ENCODE results near the gene E2F4.

The E2F4 gene

GRCh38 chr16:67173808-67174705 is 17.9 kb upstream of the E2F4 start:
- peak; percentile 13 to 48 for DNase-seq (ENCODE audit: extremely low read depth in 1 of 2, low read depth in 1 of 2)

GRCh38 chr16:67174706-67175231 is 17.2 kb upstream of the E2F4 start:
- DNase-seq (ENCODE audit: extremely low read depth in 1 of 2, low read depth in 1 of 2) = no peak

GRCh38 chr16:67176662-67177061 is 15.3 kb upstream of the E2F4 start:
- DNase-seq (ENCODE audit: extremely low read depth in 1 of 2, low read depth in 1 of 2) = no peak

GRCh38 chr16:67177743-67178699 is 13.9 kb upstream of the E2F4 start:
- DNase-seq (ENCODE audit: extremely low read depth in 1 of 2, low read depth in 1 of 2) = no peak

- no peak for DNase-seq (ENCODE audit: extremely low read depth in 1 of 2, low read depth in 1 of 2)
These were observed 12.4 kb upstream of the E2F4 start for GRCh38 chr16:67179421-67180080.

GRCh38 chr16:67180166-67180565 is 11.8 kb upstream of the E2F4 start:
- DNase-seq (ENCODE audit: extremely low read depth in 1 of 2, low read depth in 1 of 2) = no peak

GRCh38 chr16:67181346-67181745 is 10.6 kb upstream of the E2F4 start:
- DNase-seq (ENCODE audit: extremely low read depth in 1 of 2, low read depth in 1 of 2) = no peak

GRCh38 chr16:67182288-67182687 is 9.7 kb upstream of the E2F4 start:
- DNase-seq (ENCODE audit: extremely low read depth in 1 of 2, low read depth in 1 of 2) = no peak

- DNase-seq (ENCODE audit: extremely low read depth in 1 of 2, low read depth in 1 of 2) = no peak
These were observed 8.7 kb upstream of the E2F4 start for GRCh38 chr16:67183284-67183626.

- DNase-seq (ENCODE audit: extremely low read depth in 1 of 2, low read depth in 1 of 2) = peak; percentile 84 to 89
These were observed 8.1 kb upstream of the E2F4 start, which contains the start of gene MATCAP1 for GRCh38 chr16:67183627-67184452. Gene MATCAP1, minus strand, starts transcription at chr16:67183963. Its CDS starts 3,353 bp downstream, at chr16:67180610.

GRCh38 chr16:67184453-67184994 is 7.4 kb upstream of the E2F4 start:
- no peak for DNase-seq (ENCODE audit: extremely low read depth in 1 of 2, low read depth in 1 of 2)

GRCh38 chr16:67184995-67185650 is 6.8 kb upstream of the E2F4 start:
- peak; percentile 57 to 74 for DNase-seq (ENCODE audit: extremely low read depth in 1 of 2, low read depth in 1 of 2)

- no peak for DNase-seq (ENCODE audit: extremely low read depth in 1 of 2, low read depth in 1 of 2)
These were observed 6.3 kb upstream of the E2F4 start for GRCh38 chr16:67185651-67186134.

GRCh38 chr16:67186550-67186950 is 5.4 kb upstream of the E2F4 start:
- DNase-seq (ENCODE audit: extremely low read depth in 1 of 2, low read depth in 1 of 2) = no peak

GRCh38 chr16:67187175-67187890 is 4.6 kb upstream of the E2F4 start:
- no peak for DNase-seq (ENCODE audit: extremely low read depth in 1 of 2, low read depth in 1 of 2)

- DNase-seq (ENCODE audit: extremely low read depth in 1 of 2, low read depth in 1 of 2) = no peak
These were observed 3.6 kb upstream of the E2F4 start for GRCh38 chr16:67188323-67188722.

GRCh38 chr16:67188798-67189197 is 3.2 kb upstream of the E2F4 start:
- no peak for DNase-seq (ENCODE audit: extremely low read depth in 1 of 2, low read depth in 1 of 2)

- no peak for DNase-seq (ENCODE audit: extremely low read depth in 1 of 2, low read depth in 1 of 2)
These were observed 1.9 kb upstream of the E2F4 start, which contains the start of gene EXOC3L1 for GRCh38 chr16:67190041-67190440. Gene EXOC3L1, minus strand, starts transcription at chr16:67190136. Its CDS starts 460 bp downstream, at chr16:67189676.

Measured in activated CD8-positive, alpha-beta memory T cell treated with anti-CD3 and anti-CD28 coated beads for 1 hour (primary cell).